Keratinocyte (primary cell): ENCODE measurements around the gene C9orf85. TPM values are rescaled to one million over a fixed set of nuclear protein-coding genes. Genes with fewer than 3 reads are reported as not detected.
"Not testable (repeated sequence)": the region's sequence is repeated elsewhere in the genome, so short reads cannot be mapped to it uniquely, and the experiment has no call there.

Experiments used
- DNase-seq: peaks from one replicate; pipeline ENCODE4 v3.0.0-alpha.2; 2011; ENCODE audit warnings: low read depth, missing footprints, low spot score
- FAIRE-seq: peaks from 2 replicates; lab custom pipeline; 2011; peaks lifted over from hg19 to GRCh38; lab: Jason Lieb, UNC
- H2AFZ ChIP-seq: 2 replicates; pipeline ENCODE4 v1.6.0; 2012; ENCODE audit warnings: low read length, control low read depth, inconsistent platforms; ENCODE audit not compliant: control insufficient read depth
- H3K27ac ChIP-seq: 2 replicates; pipeline ENCODE4 v1.5.1; 2011; ENCODE audit warnings: low read length; ENCODE audit not compliant: control insufficient read depth, insufficient read depth
- H3K27me3 ChIP-seq: 3 replicates; pipeline ENCODE4 v1.6.0; 2011; ENCODE audit warnings: low read length; ENCODE audit not compliant: control insufficient read depth, insufficient read depth; ENCODE audit errors: extremely low read depth
- H3K36me3 ChIP-seq, 2 experiments: 2 replicates in 1 of 2; 3 replicates in 1 of 2; pipeline ENCODE4 v1.5.1; 2011; ENCODE audit warnings: low read length in 2 of 2, mild to moderate bottlenecking in 1 of 2; ENCODE audit not compliant: control insufficient read depth in 2 of 2, insufficient read depth in 2 of 2; ENCODE audit errors: extremely low read depth in 1 of 2
- H3K4me1 ChIP-seq: 3 replicates; pipeline ENCODE4 v1.5.1; 2011; ENCODE audit warnings: low read length; ENCODE audit not compliant: control insufficient read depth, insufficient read depth; ENCODE audit errors: extremely low read depth
- H3K4me2 ChIP-seq: 3 replicates; pipeline ENCODE4 v1.6.0; 2011; ENCODE audit warnings: low read depth, low read length; ENCODE audit not compliant: control insufficient read depth, insufficient read depth; ENCODE audit errors: extremely low read depth
- H3K4me3 ChIP-seq, 3 experiments: fragments of 200-600 bp in 1 of 3; sonication (generic) in 1 of 3; 2 replicates in 2 of 3; 3 replicates in 1 of 3; pipeline ENCODE4 v1.5.1; 2011 to 2016; ENCODE audit warnings: low read length in 3 of 3, mild to moderate bottlenecking in 3 of 3, control low read depth in 2 of 3, inconsistent platforms in 1 of 3, low read depth in 1 of 3, mixed read lengths in 1 of 3, mixed run types in 1 of 3, moderate library complexity in 1 of 3; ENCODE audit not compliant: control insufficient read depth in 2 of 3, insufficient read depth in 2 of 3; ENCODE audit errors: extremely low read depth in 1 of 3
- H3K79me2 ChIP-seq: 2 replicates; pipeline ENCODE4 v1.6.0; 2012; ENCODE audit warnings: low read length; ENCODE audit not compliant: control insufficient read depth, insufficient read depth
- H3K9ac ChIP-seq: 3 replicates; pipeline ENCODE4 v1.6.0; 2011; ENCODE audit warnings: low read length; ENCODE audit not compliant: control insufficient read depth, insufficient read depth; ENCODE audit errors: extremely low read depth
- H3K9me1 ChIP-seq: 3 replicates; pipeline ENCODE4 v1.6.0; 2011; ENCODE audit warnings: low read length; ENCODE audit not compliant: control insufficient read depth, insufficient read depth; ENCODE audit errors: extremely low read depth
- H3K9me3 ChIP-seq: 2 replicates; pipeline ENCODE4 v1.5.1; 2012; ENCODE audit warnings: low read depth, low read length; ENCODE audit not compliant: control insufficient read depth
- H4K20me1 ChIP-seq: 3 replicates; pipeline ENCODE4 v1.6.0; 2011; ENCODE audit warnings: low read length; ENCODE audit not compliant: control insufficient read depth, insufficient read depth; ENCODE audit errors: extremely low read depth
- EZH2 ChIP-seq: IDR thresholded peaks from one replicate; pipeline ENCODE4 v1.6.1; 2012; ENCODE audit warnings: inconsistent platforms, mild to moderate bottlenecking, low read length, moderate library complexity
- dilution Hi-C: fragments of 300-500 bp; cut with MboI; formaldehyde crosslinking; loops from one replicate; pipeline ENCODE4 v1.7.0; 2020; ENCODE audit warnings: low sequenced_read_pairs; ENCODE audit not compliant: extremely low pct_ligation_motif_present
- polyA plus RNA-seq, 5 experiments: library from polyadenylated mRNA; depleted of rRNA in 3 of 5; stranded (reverse) in 3 of 5; stranded (forward) in 1 of 5; unstranded in 1 of 5; fragments of >200 nt; gene quantifications; 1 replicate in 1 of 5; 2 replicates in 3 of 5; 3 replicates in 1 of 5; pipeline versions ENCODE4 v1.2.1 to v1.2.3, GENCODE V29; 2011 to 2012; ENCODE audit warnings: missing spikeins in 2 of 5, low read depth in 1 of 5, low replicate concordance in 1 of 5
- TF ChIP-seq, protein P1 (sequence below), 3 experiments: IDR thresholded peaks in 1 of 3; conservative IDR thresholded peaks in 1 of 3; optimal IDR thresholded peaks in 1 of 3; 2 replicates in 2 of 3; 3 replicates in 1 of 3; pipeline versions ENCODE3 to v1.5.1; 2011; ENCODE audit warnings: low read length in 3 of 3, mild to moderate bottlenecking in 3 of 3, moderate library complexity in 2 of 3, control low read depth in 1 of 3, inconsistent platforms in 1 of 3; ENCODE audit not compliant: insufficient read depth in 2 of 3; ENCODE audit errors: extremely low read depth in 1 of 3

Gene C9orf85
- polyA plus RNA-seq, 1 donor (not counting 4 experiments of a cell fraction or from before 2014, with no cell fraction given): 18.2 TPM

- H3K9me1 ChIP-seq: no peaks in the 10 kb centered on the region
- no peak overlapping the region for H3K27ac ChIP-seq
- dilution Hi-C loops: no loop called here
- FAIRE-seq (no peak), DNase-seq (no peak)
- no peaks in the 10 kb centered on the region for H3K27me3 ChIP-seq
- no peaks in the 10 kb centered on the region for H3K4me1 ChIP-seq
- no peak overlapping the region for H3K4me3 ChIP-seq
- H3K9me3 ChIP-seq: no peaks in the 10 kb centered on the region
- H3K9ac ChIP-seq: no peak overlapping the region
- no peak overlapping the region for H3K4me2 ChIP-seq
- H3K36me3 ChIP-seq: peaks cover 3 to 4% of the 10 kb centered on the region in 2 experiments
- no peaks in the 10 kb centered on the region for H4K20me1 ChIP-seq
- H2AFZ ChIP-seq: no peak overlapping the region
- TF ChIP-seq, protein P1, sequence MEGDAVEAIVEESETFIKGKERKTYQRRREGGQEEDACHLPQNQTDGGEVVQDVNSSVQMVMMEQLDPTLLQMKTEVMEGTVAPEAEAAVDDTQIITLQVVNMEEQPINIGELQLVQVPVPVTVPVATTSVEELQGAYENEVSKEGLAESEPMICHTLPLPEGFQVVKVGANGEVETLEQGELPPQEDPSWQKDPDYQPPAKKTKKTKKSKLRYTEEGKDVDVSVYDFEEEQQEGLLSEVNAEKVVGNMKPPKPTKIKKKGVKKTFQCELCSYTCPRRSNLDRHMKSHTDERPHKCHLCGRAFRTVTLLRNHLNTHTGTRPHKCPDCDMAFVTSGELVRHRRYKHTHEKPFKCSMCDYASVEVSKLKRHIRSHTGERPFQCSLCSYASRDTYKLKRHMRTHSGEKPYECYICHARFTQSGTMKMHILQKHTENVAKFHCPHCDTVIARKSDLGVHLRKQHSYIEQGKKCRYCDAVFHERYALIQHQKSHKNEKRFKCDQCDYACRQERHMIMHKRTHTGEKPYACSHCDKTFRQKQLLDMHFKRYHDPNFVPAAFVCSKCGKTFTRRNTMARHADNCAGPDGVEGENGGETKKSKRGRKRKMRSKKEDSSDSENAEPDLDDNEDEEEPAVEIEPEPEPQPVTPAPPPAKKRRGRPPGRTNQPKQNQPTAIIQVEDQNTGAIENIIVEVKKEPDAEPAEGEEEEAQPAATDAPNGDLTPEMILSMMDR (optimal IDR thresholded peaks at IDR 0.05 in 1 of 3, IDR thresholded peaks at IDR 0.05 in 1 of 3, conservative IDR thresholded peaks at IDR 0.05 in 1 of 3; ENCODE audit: extremely low read depth in 1 of 3, insufficient read depth in 2 of 3, low read length in 3 of 3): no peak
- no peak for TF ChIP-seq EZH2
- no peaks in the 10 kb centered on the region for H3K79me2 ChIP-seq
Measured at GRCh38 chr9:71955300-71955915, 44.0 kb downstream of the C9orf85 start.

DNA sequence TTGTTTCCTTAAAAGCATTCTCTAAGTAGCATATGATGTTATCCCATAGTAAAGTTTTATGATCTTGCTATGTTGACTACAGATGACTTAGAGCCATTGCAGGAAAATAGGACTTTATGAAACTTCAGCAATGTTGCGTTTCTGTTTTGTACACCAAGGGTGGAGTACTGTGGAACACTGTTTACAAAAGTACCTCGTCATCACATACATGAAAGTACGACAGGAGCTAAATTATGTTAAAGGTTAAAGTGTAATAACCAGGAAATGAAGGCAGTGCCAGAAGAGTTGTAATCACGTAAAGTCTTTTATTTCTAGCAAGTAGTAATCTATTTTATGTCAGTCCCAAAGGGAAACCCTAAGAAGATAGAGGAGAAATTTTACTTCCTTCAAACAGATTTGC lies 50.9 kb downstream of the C9orf85 start:
- Histone ChIP-seq H3K27ac (no peak overlapping the region), H3K27me3 (no peaks in the 10 kb centered on the region), H4K20me1 (no peaks in the 10 kb centered on the region), H3K9me3 (no peaks in the 10 kb centered on the region), H3K9me1 (no peaks in the 10 kb centered on the region), H3K9ac (no peak overlapping the region), H3K79me2 (no peaks in the 10 kb centered on the region), H3K36me3 (peaks cover 0 to 7% of the 10 kb centered on the region in 2 experiments), H3K4me2 (no peak overlapping the region), H3K4me3 (no peak overlapping the region), H3K4me1 (no peaks in the 10 kb centered on the region), H2AFZ (no peak overlapping the region)
- TF ChIP-seq, protein P1 (optimal IDR thresholded peaks at IDR 0.05 in 1 of 3, IDR thresholded peaks at IDR 0.05 in 1 of 3, conservative IDR thresholded peaks at IDR 0.05 in 1 of 3; ENCODE audit: extremely low read depth in 1 of 3, insufficient read depth in 2 of 3, low read length in 3 of 3): no peak
- TF ChIP-seq EZH2: no peak
- dilution Hi-C loops: no loop called here
- no peak for DNase-seq
- no peak for FAIRE-seq

DNA sequence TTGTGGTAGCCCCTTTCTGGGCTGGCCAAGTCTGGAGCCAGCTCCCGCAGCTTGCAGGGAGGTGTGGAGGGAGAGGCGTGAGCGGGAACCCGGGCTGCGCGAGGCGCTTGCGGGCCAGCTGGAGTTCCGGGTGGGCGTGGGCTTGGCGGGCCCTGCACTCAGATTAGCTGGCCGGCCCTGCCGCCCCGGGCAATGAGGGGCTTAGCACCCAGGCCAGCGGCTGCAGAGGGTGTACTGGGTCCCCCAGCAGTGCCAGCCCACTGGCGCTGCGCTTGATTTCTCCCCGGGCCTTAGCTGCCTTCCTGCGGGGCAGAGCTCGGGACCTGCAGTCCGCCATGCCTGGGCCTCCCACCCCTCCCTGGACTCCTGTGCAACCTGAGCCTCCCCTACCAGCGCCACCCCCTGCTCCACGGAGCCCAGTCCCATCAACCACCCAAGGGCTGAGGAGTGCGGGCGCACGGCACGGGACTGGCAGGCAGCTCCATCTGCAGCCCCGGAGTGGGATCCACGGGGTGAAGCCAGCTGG lies 52.1 kb downstream of the C9orf85 start:
- H3K9ac ChIP-seq, H3K36me3 ChIP-seq, H3K9me3 ChIP-seq, DNase-seq, FAIRE-seq, H2AFZ ChIP-seq, dilution Hi-C loops, H3K4me1 ChIP-seq, H4K20me1 ChIP-seq, H3K9me1 ChIP-seq, H3K79me2 ChIP-seq, H3K4me3 ChIP-seq, H3K27me3 ChIP-seq, H3K27ac ChIP-seq, H3K4me2 ChIP-seq: not testable (repeated sequence)
